MG63 (cell line): ENCODE measurements around the gene DNAJC25. TPM values are rescaled to one million over a fixed set of nuclear protein-coding genes. Genes with fewer than 3 reads are reported as not detected.

Experiments
- DNase-seq: peaks from one replicate; pipeline ENCODE4 v3.0.0-alpha.2; 2020
- H3K27me3 ChIP-seq: fragments of 250-450 bp; sonication (Bioruptor Pico); 2 replicates; pipeline ENCODE4 v1.5.1; 2020; ENCODE audit warnings: mild to moderate bottlenecking, moderate library complexity
- H3K36me3 ChIP-seq: fragments of 250-450 bp; sonication (Bioruptor Pico); 2 replicates; pipeline ENCODE4 v1.5.1; 2020; ENCODE audit warnings: mild to moderate bottlenecking, moderate library complexity
- H3K4me3 ChIP-seq: fragments of 250-450 bp; sonication (Bioruptor Pico); 2 replicates; pipeline ENCODE4 v1.5.1; 2020; ENCODE audit warnings: mild to moderate bottlenecking, moderate library complexity
- H3K9me3 ChIP-seq: fragments of 250-450 bp; sonication (Bioruptor Pico); 2 replicates; pipeline ENCODE4 v1.5.1; 2020; ENCODE audit warnings: mild to moderate bottlenecking, moderate library complexity
- total RNA-seq: library from RNA; depleted of rRNA; stranded (reverse); fragments of >200 nt; shearing (Covaris generic); gene quantifications from 2 replicates; pipeline ENCODE4 v1.2.3, GENCODE V29; 2014; ENCODE audit warnings: low replicate concordance; rRNA removed

DNAJC25 gene
- 5.7 and 9.1 TPM in 2 replicates for total RNA-seq

- Histone ChIP-seq H3K9me3 (no peaks in the 10 kb centered on the region), H3K36me3 (peaks cover 8% of the 10 kb centered on the region; the same call in 1 of the 2 replicates), H3K27me3 (no peaks in the 10 kb centered on the region), H3K4me3 (peak within 1 kb of the TSS; percentile 88)
- peak; percentile 98 for DNase-seq
Observed at GRCh38 chr9:111631214-111631971, at the start of gene DNAJC25. TSS of gene DNAJC25 (plus strand) at chr9:111631334. CDS start at chr9:111631408, 74 bp downstream.

- Histone ChIP-seq H3K9me3 (no peaks in the 10 kb centered on the region), H3K27me3 (no peaks in the 10 kb centered on the region), H3K4me3 (no peak overlapping the region), H3K36me3 (peaks cover 73% of the 10 kb centered on the region)
- DNase-seq: peak; percentile 77
Observed at GRCh38 chr9:111582888-111583287, 48.2 kb upstream of the DNAJC25 start.

GRCh38 chr9:111586378-111586777 lies 44.8 kb upstream of the DNAJC25 start:
- H3K4me3 ChIP-seq: no peak overlapping the region
- peaks cover 66% of the 10 kb centered on the region for H3K36me3 ChIP-seq
- no peak for DNase-seq
- no peaks in the 10 kb centered on the region for H3K9me3 ChIP-seq
- H3K27me3 ChIP-seq: no peaks in the 10 kb centered on the region

GRCh38 chr9:111588846-111589245 lies 42.3 kb upstream of the DNAJC25 start:
- no peak for DNase-seq
- H3K36me3 ChIP-seq: peaks cover 64% of the 10 kb centered on the region
- no peaks in the 10 kb centered on the region for H3K27me3 ChIP-seq
- no peaks in the 10 kb centered on the region for H3K9me3 ChIP-seq
- H3K4me3 ChIP-seq: no peak overlapping the region

GRCh38 chr9:111597852-111598732 lies 33.0 kb upstream of the DNAJC25 start:
- Histone ChIP-seq H3K4me3 (peak overlapping the region; percentile 61), H3K27me3 (no peaks in the 10 kb centered on the region), H3K36me3 (peaks cover 34% of the 10 kb centered on the region), H3K9me3 (no peaks in the 10 kb centered on the region)
- peak; percentile 28 for DNase-seq

GRCh38 chr9:111598733-111599091 lies 32.4 kb upstream of the DNAJC25 start:
- H3K9me3 ChIP-seq: no peaks in the 10 kb centered on the region
- peak; percentile 12 for DNase-seq
- no peaks in the 10 kb centered on the region for H3K27me3 ChIP-seq
- H3K36me3 ChIP-seq: peaks cover 29% of the 10 kb centered on the region
- peak overlapping the region; percentile 61 for H3K4me3 ChIP-seq

GRCh38 chr9:111599092-111599954 lies 31.8 kb upstream of the DNAJC25 start, which contains the start of gene PTGR1:
TSS of gene PTGR1 (minus strand) at chr9:111599647. CDS start at chr9:111597422, 2,225 bp downstream.
- peak within 1 kb of the TSS; percentile 61 for H3K4me3 ChIP-seq
- H3K36me3 ChIP-seq: peaks cover 29% of the 10 kb centered on the region
- peak; percentile 95 for DNase-seq
- no peaks in the 10 kb centered on the region for H3K27me3 ChIP-seq
- H3K9me3 ChIP-seq: no peaks in the 10 kb centered on the region

GRCh38 chr9:111599955-111600343 lies 31.2 kb upstream of the DNAJC25 start:
- no peaks in the 10 kb centered on the region for H3K9me3 ChIP-seq
- peak overlapping the region; percentile 61 for H3K4me3 ChIP-seq
- H3K27me3 ChIP-seq: no peaks in the 10 kb centered on the region
- no peak for DNase-seq
- H3K36me3 ChIP-seq: peaks cover 27% of the 10 kb centered on the region

- Histone ChIP-seq H3K36me3 (peaks cover 13% of the 10 kb centered on the region), H3K9me3 (no peaks in the 10 kb centered on the region), H3K27me3 (no peaks in the 10 kb centered on the region), H3K4me3 (no peak overlapping the region)
- no peak for DNase-seq
Observed at GRCh38 chr9:111601237-111602018, 29.7 kb upstream of the DNAJC25 start.

- Histone ChIP-seq H3K9me3 (no peaks in the 10 kb centered on the region), H3K36me3 (no peaks in the 10 kb centered on the region), H3K4me3 (no peak overlapping the region), H3K27me3 (no peaks in the 10 kb centered on the region)
- no peak for DNase-seq
Observed at GRCh38 chr9:111603041-111603440, 28.1 kb upstream of the DNAJC25 start.

- no peaks in the 10 kb centered on the region for H3K9me3 ChIP-seq
- no peaks in the 10 kb centered on the region for H3K36me3 ChIP-seq
- no peak overlapping the region for H3K4me3 ChIP-seq
- DNase-seq: no peak
- H3K27me3 ChIP-seq: no peaks in the 10 kb centered on the region
Observed at GRCh38 chr9:111604054-111604615, 27.0 kb upstream of the DNAJC25 start.

GRCh38 chr9:111605041-111605559 lies 26.0 kb upstream of the DNAJC25 start:
- no peaks in the 10 kb centered on the region for H3K36me3 ChIP-seq
- no peaks in the 10 kb centered on the region for H3K27me3 ChIP-seq
- H3K9me3 ChIP-seq: no peaks in the 10 kb centered on the region
- no peak overlapping the region for H3K4me3 ChIP-seq
- no peak for DNase-seq

- DNase-seq: no peak
- Histone ChIP-seq H3K27me3 (no peaks in the 10 kb centered on the region), H3K9me3 (no peaks in the 10 kb centered on the region), H3K4me3 (no peak overlapping the region), H3K36me3 (no peaks in the 10 kb centered on the region)
Observed at GRCh38 chr9:111610149-111610548, 21.0 kb upstream of the DNAJC25 start.

GRCh38 chr9:111610845-111611244 lies 20.3 kb upstream of the DNAJC25 start:
- H3K36me3 ChIP-seq: no peaks in the 10 kb centered on the region
- no peak for DNase-seq
- no peaks in the 10 kb centered on the region for H3K27me3 ChIP-seq
- H3K4me3 ChIP-seq: no peak overlapping the region
- no peaks in the 10 kb centered on the region for H3K9me3 ChIP-seq

- no peak overlapping the region for H3K4me3 ChIP-seq
- H3K9me3 ChIP-seq: no peaks in the 10 kb centered on the region
- DNase-seq: no peak
- H3K27me3 ChIP-seq: no peaks in the 10 kb centered on the region
- no peaks in the 10 kb centered on the region for H3K36me3 ChIP-seq
Observed at GRCh38 chr9:111613436-111614040, 17.6 kb upstream of the DNAJC25 start.
